DMS 273 (cell line): Measurements from ENCODE around the gene TAPBP.
"Not testable (repeated sequence)": the region's sequence is repeated elsewhere in the genome, so short reads cannot be mapped to it uniquely, and the experiment has no call there.

ENCODE experiments used
- DNase-seq: peaks from one replicate; lab custom pipeline; 2025; ENCODE audit not compliant: unreplicated experiment; lab: John Stamatoyannopoulos, UW

The TAPBP gene

DNA sequence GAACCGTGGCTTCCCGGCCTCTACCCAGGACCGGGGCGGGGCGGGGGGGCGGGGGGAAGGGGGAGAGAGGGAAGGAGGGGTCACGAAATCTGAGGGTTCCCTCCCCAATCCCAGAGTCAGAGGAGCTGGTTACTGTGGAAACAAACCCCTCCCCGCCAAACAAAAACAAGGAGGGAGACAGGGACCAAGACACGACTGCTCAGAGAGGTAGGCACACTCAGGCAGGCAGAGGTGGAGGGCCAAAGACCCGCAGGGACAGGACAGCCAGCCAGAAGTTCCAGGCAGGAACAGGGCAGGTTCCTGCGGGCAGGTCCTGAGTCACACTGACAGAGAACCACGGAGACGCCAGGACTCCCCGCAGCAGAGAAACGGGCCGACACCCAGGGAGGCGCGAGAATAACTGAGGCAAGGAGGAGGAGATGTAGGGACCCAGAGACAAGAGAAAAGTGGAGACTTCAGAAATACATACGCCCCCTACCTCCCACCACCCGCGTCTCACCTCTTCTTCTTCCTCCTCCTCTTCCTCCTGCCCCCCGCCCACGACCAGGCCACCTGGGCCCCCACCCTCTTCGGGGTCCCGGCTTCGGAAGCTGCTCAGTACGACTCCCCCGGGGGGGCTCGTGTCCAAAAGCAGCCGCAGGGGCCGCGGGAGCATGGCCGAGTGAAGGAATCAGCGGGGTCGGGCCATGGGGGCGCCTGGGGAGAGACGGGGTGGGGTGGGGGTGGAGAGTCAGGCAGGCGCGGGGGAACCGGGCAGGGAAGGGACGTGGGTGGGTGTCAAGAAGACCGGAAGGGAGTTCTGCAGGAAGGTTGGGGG, 15.7 kb downstream of the TAPBP start:
- peak; percentile 81 for DNase-seq

GRCh38 chr6:33297406-33297955, 16.4 kb downstream of the TAPBP start:
- peak; percentile 53 for DNase-seq

GRCh38 chr6:33296797-33297405, 17.0 kb downstream of the TAPBP start:
- no peak for DNase-seq

GRCh38 chr6:33295621-33296369, 18.1 kb downstream of the TAPBP start:
- no peak for DNase-seq

DNA sequence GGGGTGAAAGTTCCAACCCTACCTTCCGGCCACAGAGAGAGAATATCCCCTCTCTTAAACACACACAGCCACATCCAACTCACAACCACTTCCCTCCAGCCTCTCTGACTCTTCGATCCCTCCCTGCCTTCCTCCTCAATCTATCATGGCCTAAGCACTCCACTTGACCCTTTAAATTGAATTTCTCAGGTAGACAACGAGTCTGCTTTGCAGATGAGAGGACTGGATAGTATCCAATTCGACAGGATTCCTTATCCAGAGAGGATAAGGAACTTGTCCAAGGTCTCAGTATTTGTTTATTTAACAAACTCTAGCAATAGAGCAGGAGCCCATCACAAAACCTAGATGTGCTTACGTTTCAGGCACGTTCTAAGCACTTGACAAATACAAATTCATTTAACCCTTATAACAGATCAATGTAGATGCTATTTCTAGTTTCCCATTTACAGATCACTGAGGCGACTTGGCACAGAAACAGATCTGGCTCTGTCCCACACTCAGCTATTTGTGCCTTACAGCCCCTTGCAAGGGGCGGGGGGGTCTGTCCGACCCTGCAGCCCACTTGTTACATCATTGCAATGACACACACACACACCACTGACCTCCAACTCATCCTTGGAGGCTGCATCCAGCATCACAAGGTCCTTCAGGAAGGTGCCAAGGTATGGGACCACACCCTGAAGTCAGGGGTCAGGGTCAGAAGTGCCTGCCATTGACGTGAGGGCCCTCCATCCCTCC, 19.6 kb downstream of the TAPBP start:
- no peak for DNase-seq

DNA sequence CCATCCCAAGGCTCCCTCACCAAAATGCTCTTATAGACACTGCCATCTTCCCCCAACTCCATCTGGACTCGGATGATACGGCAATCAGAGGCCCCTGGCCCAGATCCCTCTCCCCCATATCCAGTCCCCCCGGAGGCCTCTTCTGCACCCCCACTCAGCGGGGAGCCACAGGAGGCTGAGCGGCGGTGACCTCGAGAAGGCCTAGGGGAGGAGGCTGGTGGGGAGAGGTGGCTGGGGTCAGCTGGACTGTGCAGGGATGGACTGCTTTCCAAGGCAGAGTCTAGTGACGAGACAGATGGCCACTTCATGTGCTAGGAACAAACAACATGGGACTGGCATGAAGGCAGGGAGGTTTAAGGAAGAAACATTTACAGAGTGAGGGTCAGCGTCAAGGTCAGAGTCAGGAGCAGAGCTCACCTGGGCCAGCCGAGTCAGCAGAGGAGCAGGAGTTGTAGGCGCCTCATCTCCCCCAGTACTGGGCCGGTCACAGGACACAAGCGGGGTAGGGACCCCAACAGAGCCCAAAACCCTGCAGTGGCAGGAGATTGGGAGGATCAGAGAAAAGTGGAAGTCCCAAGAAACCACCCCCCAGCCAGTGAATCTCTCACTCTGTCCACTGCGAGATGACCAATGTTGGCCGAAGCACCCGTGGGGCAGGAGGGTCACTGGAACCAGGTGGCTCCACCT, 20.7 kb downstream of the TAPBP start:
- no peak for DNase-seq

DNA sequence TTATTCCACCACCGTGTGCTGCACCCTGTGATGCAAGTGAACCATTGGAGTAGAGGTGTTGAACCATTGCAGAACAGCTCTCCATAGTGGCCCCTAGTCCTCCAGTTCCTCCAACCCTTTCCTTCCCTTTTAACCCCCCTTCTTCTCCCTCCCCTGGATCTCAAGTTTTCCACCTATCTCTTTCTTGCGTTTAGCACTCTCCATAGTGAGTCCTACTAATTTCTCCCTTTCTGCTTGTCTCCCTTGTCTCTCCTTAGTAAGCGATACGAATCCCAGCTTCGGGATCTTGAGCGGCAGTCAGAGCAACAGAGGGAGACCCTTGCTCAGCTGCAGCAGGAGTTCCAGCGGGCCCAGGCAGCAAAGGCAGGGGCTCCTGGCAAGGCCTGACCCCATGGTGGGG, 23.4 kb downstream of the TAPBP start:
- no peak for DNase-seq

- peak; percentile 50 for DNase-seq
These were observed 24.0 kb downstream of the TAPBP start for GRCh38 chr6:33289784-33290315.

DNA sequence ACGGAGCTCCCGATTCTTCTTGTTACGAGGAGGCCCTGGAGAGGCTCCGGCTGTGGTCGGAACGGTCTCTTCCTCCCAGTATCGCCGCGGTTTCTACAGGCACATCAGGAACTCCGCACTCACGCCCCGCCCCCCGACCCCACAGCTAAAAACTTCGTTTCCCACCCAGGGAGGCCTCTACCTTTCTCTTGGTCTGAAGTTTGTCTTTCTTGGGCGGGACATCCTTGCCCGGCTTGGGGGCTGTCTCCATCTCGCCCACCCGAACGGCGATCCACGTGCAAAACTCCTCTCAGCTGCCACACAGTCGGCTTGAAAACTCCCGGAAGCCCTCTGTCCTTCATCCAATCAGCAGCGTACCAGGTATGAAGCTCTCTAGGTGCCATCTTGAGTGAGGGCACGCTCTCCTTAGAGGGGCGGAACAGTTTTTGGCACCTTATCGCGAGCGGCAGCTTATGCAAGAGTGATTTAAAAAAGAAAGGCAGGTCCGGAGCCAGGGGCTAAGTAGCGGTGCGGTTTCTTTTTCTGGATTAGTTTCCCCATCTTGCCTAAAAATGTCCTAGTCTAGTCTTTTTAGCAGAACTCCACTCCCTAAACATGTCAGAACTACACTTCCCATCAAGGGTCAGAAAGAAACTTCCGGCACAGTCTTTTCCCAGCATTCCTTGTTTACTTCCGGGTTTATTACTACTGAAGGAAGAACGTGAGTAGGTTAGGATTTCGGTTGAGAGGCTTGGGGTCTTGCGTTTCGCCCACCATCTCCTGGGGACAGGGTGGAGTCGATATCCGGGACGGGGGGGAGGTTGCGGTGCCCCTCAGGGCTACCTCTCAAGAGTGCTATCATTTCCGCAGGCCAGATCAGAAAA, 24.7 kb downstream of the TAPBP start, which contains the start of the genes PFDN6 and WDR46:
Gene PFDN6 (plus strand): TSS at position 681 of the 863 bp plus-strand sequence. CDS start 256 bp downstream, outside the sequence.
Gene WDR46 (minus strand): TSS at position 319 of the 863 bp plus-strand sequence. CDS start 69 bp downstream, at position 250.
- DNase-seq = peak; percentile 94

- no peak for DNase-seq
These were observed 25.5 kb downstream of the TAPBP start for GRCh38 chr6:33288141-33288920.

DNA sequence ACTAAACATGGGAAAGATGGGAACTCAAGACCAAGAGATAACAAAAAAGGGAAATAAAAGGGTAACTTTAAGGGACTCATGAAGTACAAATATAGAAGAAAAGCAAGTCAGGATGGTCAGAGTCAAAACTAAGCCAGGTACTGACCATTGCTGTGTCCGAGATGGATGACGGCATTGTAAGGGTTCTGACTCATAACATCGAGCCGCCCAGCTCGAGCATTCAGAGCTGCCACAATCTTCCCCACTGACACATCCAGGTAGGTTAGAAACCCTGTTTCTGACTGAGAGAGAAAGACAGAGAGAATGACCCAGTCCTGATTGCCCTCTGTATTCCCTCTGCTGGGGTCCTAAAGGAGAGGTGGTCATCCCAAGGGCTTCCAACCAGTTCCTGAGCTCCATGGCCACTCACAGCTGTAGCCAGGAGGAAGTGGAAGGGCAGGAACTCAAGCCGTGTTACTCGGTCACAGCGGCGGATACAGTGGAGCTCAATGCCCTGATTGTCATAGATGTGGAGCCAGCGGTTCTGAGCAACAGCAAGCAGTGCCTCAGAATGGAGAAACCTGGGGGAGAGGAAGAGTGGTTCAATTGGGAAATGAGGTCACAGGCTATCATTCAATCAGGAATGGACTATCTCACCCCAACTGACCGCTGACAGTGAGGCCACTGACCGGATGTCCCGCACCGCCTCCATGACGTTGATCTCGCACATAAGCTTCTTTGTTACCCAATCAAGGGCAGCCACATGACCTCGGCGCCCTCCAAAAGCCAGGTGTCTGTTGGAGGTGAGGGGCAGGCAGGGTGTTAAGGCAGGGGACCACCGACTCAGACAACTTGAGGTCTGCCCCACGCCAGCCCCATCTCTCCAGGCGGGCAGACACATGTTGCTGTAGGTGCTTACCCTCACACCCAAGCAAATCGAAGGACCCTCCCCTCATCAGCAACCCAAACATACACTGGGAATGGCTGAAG, 26.6 kb downstream of the TAPBP start:
- no peak for DNase-seq

- DNase-seq = not testable (repeated sequence)
These were observed 28.7 kb downstream of the TAPBP start for GRCh38 chr6:33285214-33285613.

GRCh38 chr6:33280539-33280938, 33.3 kb downstream of the TAPBP start:
- DNase-seq = no peak

- peak; percentile 95 for DNase-seq
These were observed 33.8 kb downstream of the TAPBP start for GRCh38 chr6:33279971-33280511.

GRCh38 chr6:33279257-33279695, 34.6 kb downstream of the TAPBP start:
- DNase-seq = no peak

GRCh38 chr6:33278810-33279209, 35.1 kb downstream of the TAPBP start:
- no peak for DNase-seq

GRCh38 chr6:33278392-33278741, 35.5 kb downstream of the TAPBP start:
- peak; percentile 65 for DNase-seq
